HepG2 (cell line): ENCODE data around the gene KIF25. TPM values are rescaled to one million over a fixed set of nuclear protein-coding genes. Genes with fewer than 3 reads are reported as not detected.

Experiments used
- ATF7-NPFF ChIP-seq: sonication (generic); formaldehyde crosslinking; IDR thresholded peaks from 2 replicates; pipeline ENCODE4 v1.8.1; 2023; ENCODE audit warnings: mild to moderate bottlenecking, low read depth, missing genetic modification reagents, moderate library complexity
- CSRNP2 ChIP-seq: sonication (generic); formaldehyde crosslinking; conservative IDR thresholded peaks from 2 replicates; pipeline ENCODE4 v1.8.0; 2022; ENCODE audit warnings: low read depth, missing genetic modification reagents
- CTCF ChIP-seq: sonication (generic); formaldehyde crosslinking; IDR thresholded peaks from 2 replicates; pipeline ENCODE4 v1.5.0; 2020; ENCODE audit warnings: mild to moderate bottlenecking, missing genetic modification reagents, moderate library complexity
- HOXA9 ChIP-seq: sonication (generic); formaldehyde crosslinking; IDR thresholded peaks from 2 replicates; pipeline ENCODE4 v1.8.1; 2022; ENCODE audit warnings: missing genetic modification reagents, mild to moderate bottlenecking, moderate library complexity, borderline replicate concordance
- IRF9 ChIP-seq: sonication (generic); formaldehyde crosslinking; IDR thresholded peaks from 2 replicates; pipeline ENCODE4 v1.8.0; 2022; ENCODE audit warnings: missing genetic modification reagents, mild to moderate bottlenecking, borderline replicate concordance
- REPIN1 ChIP-seq: sonication (generic); formaldehyde crosslinking; IDR thresholded peaks from 2 replicates; pipeline ENCODE4 v1.8.0; 2022; ENCODE audit warnings: missing genetic modification reagents, low read depth, mild to moderate bottlenecking, borderline replicate concordance
- THYN1 ChIP-seq: sonication (generic); formaldehyde crosslinking; IDR thresholded peaks from 2 replicates; pipeline ENCODE4 v1.8.1; 2023; ENCODE audit warnings: low read depth, mild to moderate bottlenecking, moderate library complexity, missing genetic modification reagents, borderline replicate concordance
- ZBTB26 ChIP-seq: IDR thresholded peaks from 2 replicates; pipeline ENCODE4 v1.6.1; 2016; ENCODE audit warnings: missing compliant biosample characterization, missing genetic modification reagents, borderline replicate concordance
- ZNF24 ChIP-seq: fragments of 450-650 bp; IDR thresholded peaks from 2 replicates; pipeline ENCODE4 v1.6.1; 2017; ENCODE audit warnings: antibody characterized with exemption, mild to moderate bottlenecking
- ZNF407 ChIP-seq: sonication (generic); formaldehyde crosslinking; IDR thresholded peaks from one replicate; pipeline ENCODE4 v1.5.1; 2020; ENCODE audit warnings: mild to moderate bottlenecking, missing genetic modification reagents; ENCODE audit errors: not compliant biosample characterization
- ZNF598 ChIP-seq: sonication (generic); formaldehyde crosslinking; IDR thresholded peaks from 2 replicates; pipeline ENCODE4 v1.5.1; 2020; ENCODE audit warnings: mild to moderate bottlenecking, missing genetic modification reagents, borderline replicate concordance
- ZNF775 ChIP-seq: sonication (generic); formaldehyde crosslinking; IDR thresholded peaks from 2 replicates; pipeline ENCODE4 v1.4.0; 2020; ENCODE audit warnings: missing genetic modification reagents, mild to moderate bottlenecking, moderate library complexity, borderline replicate concordance
- polyA plus RNA-seq, 8 experiments: library from polyadenylated mRNA; depleted of rRNA in 3 of 8; stranded (reverse) in 7 of 8; unstranded in 1 of 8; fragments of >200 nt; fragmentation: Illumina TruSeq in 4 of 8; extraction: Trizol in 4 of 8; gene quantifications; 2 replicates each; pipeline versions ENCODE4 v1.2.1 to v1.2.3, GENCODE V29; 2011 to 2016; ENCODE audit warnings: low read depth in 4 of 8, missing spikeins in 1 of 8, mixed read lengths in 1 of 8; ENCODE audit not compliant: insufficient read depth in 1 of 8
- total RNA-seq, 5 experiments: library from RNA; depleted of rRNA; stranded (reverse); fragments of >200 nt; fragmentation: Illumina TruSeq; extraction: Trizol; gene quantifications; 2 replicates each; pipeline ENCODE4 v1.2.3, GENCODE V29; 2016; ENCODE audit warnings: low read depth in 1 of 5

Gene KIF25
- total and polyA plus RNA-seq, 2 of the 13 experiments (the other 11 are each of a cell fraction or from before 2014, with no cell fraction given), result not detected

GRCh38 chr6:168045141-168045691, 47.7 kb downstream of the KIF25 start (continued):
- TF ChIP-seq ZNF407 (peak; percentile 48), IRF9 (peak; percentile 47; the same call in 1 of the 2 replicates), ZNF775 (CRISPR knock-in tag) (no peak), REPIN1 (CRISPR knock-in tag) (0 out of 2 replicates have a peak, but pooled peaks have one; percentile 32), HOXA9 (CRISPR knock-in tag) (no peak), ZNF24 (no peak), ZNF598 (CRISPR knock-in tag) (peak; percentile 40; the same call in 1 of the 2 replicates), ATF7-NPFF (CRISPR knock-in tag) (no peak), THYN1 (no peak), CSRNP2 (CRISPR knock-in tag) (no peak), ZBTB26 (CRISPR knock-in tag) (no peak), CTCF (peak; percentile 85)
